ENCODE data around the gene PLA2G5. TPM values are rescaled to one million over a fixed set of nuclear protein-coding genes. Genes with fewer than 3 reads are reported as not detected.
"Not testable (repeated sequence)": the region's sequence is repeated elsewhere in the genome, so short reads cannot be mapped to it uniquely, and the experiment has no call there.

PLA2G5 gene
- total and polyA plus RNA-seq, 11 donors: 25.6 to 102 (median 43.9) TPM

- no peaks in the 10 kb centered on the region for H3K27me3 ChIP-seq
- H3K36me3 ChIP-seq: peaks cover 0 to 4% (median 0%) of the 10 kb centered on the region in 9 donors
- 68 to 75% (median 71%) methylated on average over 2 of the region's 2 CpGs for WGBS, 4 donors
- peaks cover 0 to 30% (median 8%) of the 10 kb centered on the region in 12 donors for H3K9me3 ChIP-seq
- TF ChIP-seq POLR2A (IDR thresholded peaks at IDR 0.05) (no peak), CTCF (IDR thresholded peaks at IDR 0.05) (no peak)
- H3K4me1 ChIP-seq: peaks cover 0 to 15% (median 0%) of the 10 kb centered on the region in 12 donors
- H3K27ac ChIP-seq: no peak overlapping the region
- H3K4me3 ChIP-seq: no peak overlapping the region
- DNase-seq (no peak), ATAC-seq (no peak)
- intact Hi-C loops (cut with DNase I): no loop called here
These were observed 17.6 kb upstream of the PLA2G5 start for GRCh38 chr1:20052386-20052785.

GRCh38 chr1:20057886-20058420 is 12.0 kb upstream of the PLA2G5 start:
- DNase-seq (no peak), ATAC-seq (peak in 1 of 4 donors; percentile 41)
- TF ChIP-seq CTCF (IDR thresholded peaks at IDR 0.05) (no peak), POLR2A (IDR thresholded peaks at IDR 0.05) (no peak)
- Histone ChIP-seq H3K27me3 (no peaks in the 10 kb centered on the region), H3K9me3 (no peaks in the 10 kb centered on the region), H3K27ac (peak overlapping the region in 3 of 12 donors; percentile 1 to 60 (median 11)), H3K4me1 (peaks cover 0 to 39% (median 10%) of the 10 kb centered on the region in 12 donors), H3K4me3 (no peak overlapping the region), H3K36me3 (peaks cover 0 to 4% (median 0%) of the 10 kb centered on the region in 9 donors)
- intact Hi-C loops (cut with DNase I): no loop called here
- 52 to 60% (median 57%) methylated on average over 5 of the region's 5 CpGs for WGBS, 4 donors

- DNase-seq: peak in 1 of 5 donors; percentile 45
These were observed 11.5 kb upstream of the PLA2G5 start for GRCh38 chr1:20058531-20058930.

GRCh38 chr1:20059847-20060246 is 10.1 kb upstream of the PLA2G5 start:
- ATAC-seq (peak; percentile 19 to 50 (median 36)), DNase-seq (no peak)
- intact Hi-C loops (cut with DNase I): no loop called here
- H3K27me3 ChIP-seq: no peaks in the 10 kb centered on the region
- peak overlapping the region in 1 of 12 donors; percentile 13 for H3K27ac ChIP-seq
- peaks cover 0 to 8% (median 0%) of the 10 kb centered on the region in 9 donors for H3K36me3 ChIP-seq
- no peak for TF ChIP-seq CTCF (IDR thresholded peaks at IDR 0.05)
- TF ChIP-seq POLR2A (IDR thresholded peaks at IDR 0.05): no peak
- H3K4me3 ChIP-seq: no peak overlapping the region
- H3K4me1 ChIP-seq: peaks cover 0 to 42% (median 10%) of the 10 kb centered on the region in 12 donors
- H3K9me3 ChIP-seq: no peaks in the 10 kb centered on the region
- 64 to 74% (median 68%) methylated on average over 2 of the region's 2 CpGs for WGBS, 4 donors

More at GRCh38 chr1:20058531-20058930, 11.5 kb upstream of the PLA2G5 start:
- 7 to 29% (median 15%) methylated on average over 1 of the region's 1 CpG for WGBS, 4 donors
- Histone ChIP-seq H3K27me3 (no peaks in the 10 kb centered on the region), H3K36me3 (peaks cover 0 to 7% (median 0%) of the 10 kb centered on the region in 9 donors), H3K4me3 (no peak overlapping the region), H3K4me1 (peaks cover 0 to 39% (median 10%) of the 10 kb centered on the region in 12 donors), H3K9me3 (no peaks in the 10 kb centered on the region), H3K27ac (peak overlapping the region in 3 of 12 donors; percentile 1 to 60 (median 11))
- intact Hi-C loops (cut with DNase I): no loop called here
- TF ChIP-seq CTCF (IDR thresholded peaks at IDR 0.05) (no peak), POLR2A (IDR thresholded peaks at IDR 0.05) (no peak)
- ATAC-seq: peak; percentile 8 to 74 (median 61)

- H3K4me3 ChIP-seq; DNase-seq; ATAC-seq; H3K36me3 ChIP-seq; H3K27me3 ChIP-seq; H3K9me3 ChIP-seq; H3K27ac ChIP-seq; intact Hi-C loops (cut with DNase I): not testable (repeated sequence)
- H3K4me1 ChIP-seq: peaks cover 0 to 42% (median 8%) of the 10 kb centered on the region in 12 donors
- 89 to 94% (median 92%) methylated on average over 7 of the region's 7 CpGs for WGBS, 4 donors
These were observed 9.2 kb upstream of the PLA2G5 start for GRCh38 chr1:20060791-20061190.
